HepG2 (cell line): ENCODE measurements around the gene TMEM256. TPM values are rescaled to one million over a fixed set of nuclear protein-coding genes. Genes with fewer than 3 reads are reported as not detected.
A peak's percentile ranks its signal among the peaks of the same experiment; 100 is the strongest.

Experiments
- ARID5B ChIP-seq: IDR thresholded peaks from 2 replicates; pipeline ENCODE4 v1.4.0; 2020; ENCODE audit warnings: mild to moderate bottlenecking, missing genetic modification reagents
- CBX2 ChIP-seq, 2 experiments: fragments of 200-600 bp in 1 of 2; sonication (generic); formaldehyde crosslinking in 1 of 2; IDR thresholded peaks; 2 replicates each; pipeline versions ENCODE4 v1.7.0 to v1.8.1; 2018 to 2022; ENCODE audit warnings: low read depth in 2 of 2, low read length in 1 of 2, mild to moderate bottlenecking in 1 of 2, missing genetic modification reagents in 1 of 2
- GATAD1 ChIP-seq: IDR thresholded peaks from 2 replicates; pipeline ENCODE4 v1.6.1; 2016; ENCODE audit warnings: missing genetic modification reagents, missing compliant biosample characterization
- HCFC1 ChIP-seq: fragments of 150-350 bp; IDR thresholded peaks from 2 replicates; pipeline ENCODE4 v1.6.1; 2014; ENCODE audit warnings: low read depth, low read length
- HIC2 ChIP-seq: sonication (generic); formaldehyde crosslinking; IDR thresholded peaks from 2 replicates; pipeline ENCODE4 v1.9.0; 2022; ENCODE audit warnings: low read depth, missing genetic modification reagents
- HNRNPUL1 ChIP-seq: fragments of 200-400 bp; formaldehyde crosslinking; IDR thresholded peaks from 2 replicates; pipeline ENCODE4 v1.6.1; 2017; ENCODE audit warnings: low read depth, mild to moderate bottlenecking, low read length, moderate library complexity
- HOXD1 ChIP-seq: sonication (generic); formaldehyde crosslinking; IDR thresholded peaks from 2 replicates; pipeline ENCODE4 v1.5.0; 2020; ENCODE audit warnings: missing genetic modification reagents
- RFXANK ChIP-seq: IDR thresholded peaks from 2 replicates; pipeline ENCODE4 v1.6.1; 2016
- SETDB1 ChIP-seq: sonication (generic); formaldehyde crosslinking; IDR thresholded peaks from 2 replicates; pipeline ENCODE4 v1.5.1; 2020; ENCODE audit warnings: missing genetic modification reagents, mild to moderate bottlenecking, borderline replicate concordance
- SNAPC4 ChIP-seq: sonication (generic); formaldehyde crosslinking; IDR thresholded peaks from 2 replicates; pipeline ENCODE4 v1.4.0; 2020; ENCODE audit warnings: mild to moderate bottlenecking, missing genetic modification reagents
- THAP11 ChIP-seq: IDR thresholded peaks from 2 replicates; pipeline ENCODE4 v1.6.1; 2016; ENCODE audit warnings: missing biosample characterization, missing genetic modification reagents
- TMF1 ChIP-seq: sonication (generic); formaldehyde crosslinking; IDR thresholded peaks from 2 replicates; pipeline ENCODE4 v1.8.1; 2022; ENCODE audit warnings: low read depth, missing genetic modification reagents
- ZFYVE20 ChIP-seq: sonication (generic); formaldehyde crosslinking; IDR thresholded peaks from 2 replicates; pipeline ENCODE4 v1.8.0; 2023; ENCODE audit warnings: low read depth, mild to moderate bottlenecking, moderate library complexity, missing genetic modification reagents, borderline replicate concordance
- ZNF121 ChIP-seq: sonication (generic); formaldehyde crosslinking; IDR thresholded peaks from 2 replicates; pipeline ENCODE4 v1.5.0; 2020; ENCODE audit warnings: mild to moderate bottlenecking, missing genetic modification reagents
- ZNF382 ChIP-seq: sonication (generic); formaldehyde crosslinking; IDR thresholded peaks from 2 replicates; pipeline ENCODE4 v1.5.0; 2020; ENCODE audit warnings: missing genetic modification reagents, mild to moderate bottlenecking, borderline replicate concordance
- ZNF547 ChIP-seq: sonication (generic); formaldehyde crosslinking; IDR thresholded peaks from 2 replicates; pipeline ENCODE4 v1.5.1; 2020; ENCODE audit warnings: mild to moderate bottlenecking, missing genetic modification reagents
- ZNF562 ChIP-seq: sonication (generic); formaldehyde crosslinking; IDR thresholded peaks from 2 replicates; pipeline ENCODE4 v1.8.0; 2022; ENCODE audit warnings: missing genetic modification reagents, borderline replicate concordance
- ZNF724P ChIP-seq: sonication (generic); formaldehyde crosslinking; IDR thresholded peaks from 2 replicates; pipeline ENCODE4 v1.8.0; 2022; ENCODE audit warnings: missing genetic modification reagents, borderline replicate concordance
- polyA plus RNA-seq, 8 experiments: library from polyadenylated mRNA; depleted of rRNA in 3 of 8; stranded (reverse) in 7 of 8; unstranded in 1 of 8; fragments of >200 nt; fragmentation: Illumina TruSeq in 4 of 8; extraction: Trizol in 4 of 8; gene quantifications; 2 replicates each; pipeline versions ENCODE4 v1.2.1 to v1.2.3, GENCODE V29; 2011 to 2016; ENCODE audit warnings: low read depth in 4 of 8, missing spikeins in 1 of 8, mixed read lengths in 1 of 8; ENCODE audit not compliant: insufficient read depth in 1 of 8
- total RNA-seq, 5 experiments: library from RNA; depleted of rRNA; stranded (reverse); fragments of >200 nt; fragmentation: Illumina TruSeq; extraction: Trizol; gene quantifications; 2 replicates each; pipeline ENCODE4 v1.2.3, GENCODE V29; 2016; ENCODE audit warnings: low read depth in 1 of 5

TMEM256 gene
- total and polyA plus RNA-seq, 2 of the 13 experiments (the other 11 are each of a cell fraction or from before 2014, with no cell fraction given): 231 to 252 TPM

GRCh38 chr17:7444682-7445618 lies 41.1 kb upstream of the TMEM256 start, which contains the start of gene CHRNB1 (continued):
- no peak for TF ChIP-seq CBX2 (IDR thresholded peaks at IDR 0.05; ENCODE audit: low read depth, low read length)
- TF ChIP-seq CBX2 (CRISPR knock-in tag; IDR thresholded peaks at IDR 0.05; ENCODE audit: low read depth): no peak
- no peak for TF ChIP-seq RFXANK (CRISPR knock-in tag)
- no peak for TF ChIP-seq ZNF562
- peak; percentile 68 for TF ChIP-seq GATAD1 (CRISPR knock-in tag)
- TF ChIP-seq SNAPC4: peak; percentile 80; the same call in 1 of the 2 replicates
- no peak for TF ChIP-seq HOXD1 (CRISPR knock-in tag)
- TF ChIP-seq THAP11 (CRISPR knock-in tag): peak; percentile 81
- TF ChIP-seq HNRNPUL1: no peak
- no peak for TF ChIP-seq SETDB1
- TF ChIP-seq HIC2 (CRISPR knock-in tag): peak; percentile 73; the same call in 1 of the 2 replicates
- peak; percentile 54; the same call in 1 of the 2 replicates for TF ChIP-seq ZNF547 (CRISPR knock-in tag)
- peak; percentile 69; the same call in 1 of the 2 replicates for TF ChIP-seq ZNF724P (CRISPR knock-in tag)
- no peak for TF ChIP-seq ZNF382 (CRISPR knock-in tag)
- TF ChIP-seq ZNF121: no peak
- TF ChIP-seq ARID5B (CRISPR knock-in tag): peak; percentile 34; the same call in 1 of the 2 replicates
- no peak for TF ChIP-seq TMF1 (CRISPR knock-in tag)
- no peak for TF ChIP-seq HCFC1
- no peak for TF ChIP-seq ZFYVE20 (CRISPR knock-in tag)
